ENCODE results near the gene PCNX1. TPM values are rescaled to one million over a fixed set of nuclear protein-coding genes. Genes with fewer than 3 reads are reported as not detected.

The PCNX1 gene
- polyA plus RNA-seq, 1 experiment, result 33.2 TPM

DNA sequence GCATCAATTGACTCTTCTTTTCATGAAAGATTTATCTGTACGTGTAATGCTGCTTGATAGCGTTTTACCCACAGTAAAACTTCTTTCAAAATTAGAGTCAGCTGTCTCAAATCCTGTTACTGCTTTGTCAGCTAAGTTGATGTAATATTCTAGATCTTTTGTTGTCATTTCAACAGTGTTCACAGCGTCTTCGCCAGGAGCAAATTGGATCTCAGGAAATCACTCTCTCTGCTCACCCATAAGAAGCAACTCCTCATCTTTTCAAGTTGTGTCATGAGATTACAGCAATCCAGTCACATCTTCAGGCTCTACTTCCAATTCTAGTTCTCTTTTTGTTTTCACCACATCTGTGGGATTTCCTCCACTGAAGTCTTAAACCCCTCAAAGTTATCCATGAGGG is 9.5 kb downstream of the PCNX1 start:
- POLR2A ChIA-PET, result no interaction called here
- Histone ChIP-seq H3K27me3 (ENCODE audit: control insufficient read depth, insufficient read depth, low read length) (no peaks in the 10 kb centered on the region), H3K4me3 (ENCODE audit: low read depth, low read length) (no peak overlapping the region), H3K36me3 (ENCODE audit: control insufficient read depth, insufficient read depth, low read length) (no peaks in the 10 kb centered on the region)
- CTCF ChIA-PET, result interaction anchor here (1.3 kb wide), 1 partner anchor 56 kb away, joined by 5 read pairs; no protein-coding TSS in a partner anchor
- no peak for DNase-seq (ENCODE audit: low read depth)
- TF ChIP-seq, protein P1, sequence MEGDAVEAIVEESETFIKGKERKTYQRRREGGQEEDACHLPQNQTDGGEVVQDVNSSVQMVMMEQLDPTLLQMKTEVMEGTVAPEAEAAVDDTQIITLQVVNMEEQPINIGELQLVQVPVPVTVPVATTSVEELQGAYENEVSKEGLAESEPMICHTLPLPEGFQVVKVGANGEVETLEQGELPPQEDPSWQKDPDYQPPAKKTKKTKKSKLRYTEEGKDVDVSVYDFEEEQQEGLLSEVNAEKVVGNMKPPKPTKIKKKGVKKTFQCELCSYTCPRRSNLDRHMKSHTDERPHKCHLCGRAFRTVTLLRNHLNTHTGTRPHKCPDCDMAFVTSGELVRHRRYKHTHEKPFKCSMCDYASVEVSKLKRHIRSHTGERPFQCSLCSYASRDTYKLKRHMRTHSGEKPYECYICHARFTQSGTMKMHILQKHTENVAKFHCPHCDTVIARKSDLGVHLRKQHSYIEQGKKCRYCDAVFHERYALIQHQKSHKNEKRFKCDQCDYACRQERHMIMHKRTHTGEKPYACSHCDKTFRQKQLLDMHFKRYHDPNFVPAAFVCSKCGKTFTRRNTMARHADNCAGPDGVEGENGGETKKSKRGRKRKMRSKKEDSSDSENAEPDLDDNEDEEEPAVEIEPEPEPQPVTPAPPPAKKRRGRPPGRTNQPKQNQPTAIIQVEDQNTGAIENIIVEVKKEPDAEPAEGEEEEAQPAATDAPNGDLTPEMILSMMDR (IDR thresholded peaks at IDR 0.05; ENCODE audit: insufficient read depth, low read depth, low read length), result no peak

DNA sequence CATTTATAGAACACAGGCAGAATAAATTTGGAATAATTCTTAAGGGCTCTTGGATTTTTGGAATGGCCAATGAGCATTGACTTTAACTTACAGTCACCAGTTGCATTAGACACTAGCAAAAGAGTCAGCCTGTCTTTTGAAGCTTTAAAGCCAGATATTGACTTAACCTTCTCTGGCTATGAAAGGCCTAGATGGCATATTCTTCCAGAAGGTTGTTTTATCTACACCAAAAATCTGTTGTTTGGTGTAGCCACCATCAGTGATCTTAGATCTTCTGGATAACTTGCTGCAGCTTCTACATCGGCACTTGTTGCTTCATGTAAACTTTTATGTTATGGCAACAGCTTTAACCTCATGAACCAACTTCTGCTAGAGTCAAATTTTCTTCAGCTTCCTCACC is 10.4 kb downstream of the PCNX1 start:
- Histone ChIP-seq H3K4me3 (ENCODE audit: low read depth, low read length) (no peak overlapping the region), H3K36me3 (ENCODE audit: control insufficient read depth, insufficient read depth, low read length) (no peaks in the 10 kb centered on the region), H3K27me3 (ENCODE audit: control insufficient read depth, insufficient read depth, low read length) (no peaks in the 10 kb centered on the region)
- ChIA-PET POLR2A (interaction anchor here (1.1 kb wide), 1 partner anchor 16 kb away, joined by 8 read pairs; no protein-coding TSS in a partner anchor), CTCF (interaction anchor here (0.6 to 2.7 kb wide), 3 partner anchors 11 to 505 kb away, joined by 3 to 14 read pairs (median 5); partner anchors contain the start of gene PCNX1)
- TF ChIP-seq, protein P1 (IDR thresholded peaks at IDR 0.05; ENCODE audit: insufficient read depth, low read depth, low read length), result no peak
- no peak for DNase-seq (ENCODE audit: low read depth)

DNA sequence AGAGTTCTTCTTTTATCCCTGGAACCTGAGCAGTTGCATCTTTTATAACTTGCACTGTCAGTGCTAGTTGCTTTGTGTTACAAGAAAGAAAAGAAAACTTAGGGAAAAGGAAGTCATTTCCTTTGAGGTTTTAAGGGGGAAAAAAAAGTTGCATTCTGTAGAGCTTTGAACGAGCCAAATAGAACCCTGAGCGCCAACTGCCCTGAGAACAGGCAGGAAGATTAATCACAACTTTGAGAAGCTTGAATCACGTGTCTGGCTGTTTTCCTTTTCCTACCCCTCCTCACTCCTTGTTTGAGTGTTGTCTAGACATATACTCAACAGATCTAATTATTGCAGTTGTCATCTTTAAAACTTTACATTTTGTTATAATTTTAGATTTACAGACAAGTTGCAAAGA is 12.5 kb downstream of the PCNX1 start:
- TF ChIP-seq, protein P1 (IDR thresholded peaks at IDR 0.05; ENCODE audit: insufficient read depth, low read depth, low read length), result no peak
- POLR2A ChIA-PET, result no interaction called here
- no peaks in the 10 kb centered on the region for H3K36me3 ChIP-seq (ENCODE audit: control insufficient read depth, insufficient read depth, low read length)
- CTCF ChIA-PET, result interaction anchor here (0.9 to 2.7 kb wide), 4 partner anchors 12 to 53 kb away, joined by 3 to 14 read pairs (median 4); partner anchors contain the start of gene PCNX1
- DNase-seq (ENCODE audit: low read depth), result no peak
- no peaks in the 10 kb centered on the region for H3K27me3 ChIP-seq (ENCODE audit: control insufficient read depth, insufficient read depth, low read length)
- no peak overlapping the region for H3K4me3 ChIP-seq (ENCODE audit: low read depth, low read length)

DNA sequence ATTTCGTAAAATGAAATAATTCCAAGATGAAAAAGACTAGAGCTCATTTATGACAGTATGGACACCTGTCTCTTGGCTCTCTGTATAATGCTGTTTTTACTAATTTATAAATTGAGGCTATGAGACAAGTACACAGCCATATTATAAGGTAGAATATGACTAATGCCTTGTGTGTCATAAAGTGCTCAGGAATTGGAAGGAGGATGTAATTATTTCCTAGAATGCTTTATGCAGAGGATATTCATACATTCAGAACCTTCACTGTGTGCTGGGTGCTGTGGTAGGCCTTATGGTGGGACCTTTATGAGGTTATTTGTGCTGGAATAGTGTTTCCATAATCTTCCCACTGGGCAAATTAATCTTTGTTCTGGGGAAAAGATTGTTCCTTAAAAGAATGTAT is 13.3 kb downstream of the PCNX1 start:
- POLR2A ChIA-PET, result no interaction called here
- TF ChIP-seq, protein P1 (IDR thresholded peaks at IDR 0.05; ENCODE audit: insufficient read depth, low read depth, low read length), result no peak

DNA sequence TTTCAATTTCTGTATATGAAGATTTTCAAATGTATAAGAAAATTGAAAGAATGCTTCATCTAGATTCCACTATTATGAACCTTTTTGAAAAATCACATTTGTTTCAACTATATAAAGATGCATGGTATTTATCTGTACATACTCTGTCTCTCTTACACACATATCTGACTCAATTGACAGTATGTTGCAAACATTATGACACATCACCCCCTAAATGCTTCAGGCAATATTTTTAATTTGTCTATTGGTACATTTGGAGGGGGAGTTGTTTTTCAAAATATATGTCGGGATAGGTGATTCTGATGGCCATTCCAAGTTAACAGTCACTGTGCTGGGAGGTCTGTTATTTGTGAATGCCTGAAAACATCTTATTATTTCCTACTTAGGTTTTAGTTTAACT is 14.4 kb downstream of the PCNX1 start:
- H3K36me3 ChIP-seq (ENCODE audit: control insufficient read depth, insufficient read depth, low read length), result no peaks in the 10 kb centered on the region
- no peak for DNase-seq (ENCODE audit: low read depth)
- no peaks in the 10 kb centered on the region for H3K27me3 ChIP-seq (ENCODE audit: control insufficient read depth, insufficient read depth, low read length)
- ChIA-PET CTCF (interaction anchor here (1.4 kb wide), 2 partner anchors 14 to 104 kb away, joined by 4 to 6 read pairs; partner anchors contain the start of gene PCNX1), POLR2A (no interaction called here)
- no peak overlapping the region for H3K4me3 ChIP-seq (ENCODE audit: low read depth, low read length)
- TF ChIP-seq, protein P1 (IDR thresholded peaks at IDR 0.05; ENCODE audit: insufficient read depth, low read depth, low read length), result no peak

More for the DNA sequence above, 13.3 kb downstream of the PCNX1 start:
- CTCF ChIA-PET, result interaction anchor here (1.3 to 1.6 kb wide), 4 partner anchors 13 to 102 kb away, joined by 3 to 6 read pairs (median 5); partner anchors contain the start of gene PCNX1
- no peak for DNase-seq (ENCODE audit: low read depth)
- Histone ChIP-seq H3K4me3 (ENCODE audit: low read depth, low read length) (no peak overlapping the region), H3K36me3 (ENCODE audit: control insufficient read depth, insufficient read depth, low read length) (no peaks in the 10 kb centered on the region), H3K27me3 (ENCODE audit: control insufficient read depth, insufficient read depth, low read length) (no peaks in the 10 kb centered on the region)
